OCI-LY7 (cell line): ENCODE data around the gene SLC16A13. TPM values are rescaled to one million over a fixed set of nuclear protein-coding genes. Genes with fewer than 3 reads are reported as not detected.
A peak's percentile ranks its signal among the peaks of the same experiment; 100 is the strongest.

Experiments
- BruUV-seq: library from RNA; stranded (reverse); fragments of 400-500 nt; replicated peaks from 2 replicates; lab custom pipeline; 2021; lab: Mats Ljungman, UMichigan
- CTCF ChIA-PET: fragments of 300-600 bp; sonication (Branson Sonifier 250); formaldehyde crosslinking; loops from one replicate; lab custom pipeline; 2022; ENCODE audit warnings: antibody characterized with exemption; ENCODE audit not compliant: unreplicated experiment; lab: Charles Lee
- POLR2A ChIA-PET: fragments of 300-600 bp; sonication (Branson Sonifier 250); formaldehyde crosslinking; loops from one replicate; lab custom pipeline; 2022; ENCODE audit warnings: antibody characterized with exemption; lab: Charles Lee
- DNase-seq: peaks from one replicate; pipeline ENCODE4 v3.0.0-alpha.2; 2015; ENCODE audit warnings: low spot score
- H2AFZ ChIP-seq: fragments of 200-600 bp; sonication (generic), shearing (Covaris generic); 2 replicates; pipeline ENCODE4 v1.6.1; 2014; ENCODE audit warnings: mild to moderate bottlenecking, antibody characterized with exemption, low read length, moderate library complexity
- H3K27ac ChIP-seq: fragments of 200-600 bp; sonication (generic); 2 replicates; pipeline ENCODE4 v1.5.1; 2014; ENCODE audit warnings: mixed run types, low read depth, mild to moderate bottlenecking, moderate library complexity, low read length, inconsistent platforms; ENCODE audit not compliant: poor library complexity, severe bottlenecking
- H3K36me3 ChIP-seq: fragments of 200-600 bp; sonication (generic); 2 replicates; pipeline ENCODE4 v1.6.1; 2014; ENCODE audit warnings: mild to moderate bottlenecking, antibody characterized with exemption, low read length, moderate library complexity, mixed read lengths; ENCODE audit not compliant: insufficient read depth
- H3K4me1 ChIP-seq: fragments of 200-600 bp; sonication (generic); 2 replicates; pipeline ENCODE4 v1.5.1; 2014; ENCODE audit warnings: mild to moderate bottlenecking, low read length; ENCODE audit not compliant: insufficient read depth, poor library complexity, severe bottlenecking
- H3K4me2 ChIP-seq: fragments of 200-600 bp; sonication (generic); 2 replicates; pipeline ENCODE4 v1.6.1; 2014; ENCODE audit warnings: mild to moderate bottlenecking, low read length
- H3K4me3 ChIP-seq: fragments of 200-600 bp; sonication (generic); 2 replicates; pipeline ENCODE4 v1.5.1; 2014; ENCODE audit warnings: mild to moderate bottlenecking, low read depth, low read length; ENCODE audit not compliant: poor library complexity, severe bottlenecking
- H3K79me2 ChIP-seq: fragments of 200-600 bp; sonication (generic); 2 replicates; pipeline ENCODE4 v1.6.1; 2016; ENCODE audit warnings: low read depth, mild to moderate bottlenecking, low read length, moderate library complexity, mixed read lengths; ENCODE audit not compliant: insufficient read depth
- H3K9me2 ChIP-seq: fragments of 200-600 bp; sonication (generic); 2 replicates; pipeline ENCODE4 v1.6.1; 2016; ENCODE audit warnings: mild to moderate bottlenecking, low read length, mixed read lengths; ENCODE audit not compliant: insufficient read depth
- H3K9me3 ChIP-seq: fragments of 200-600 bp; sonication (generic); 2 replicates; pipeline ENCODE4 v1.6.1; 2014; ENCODE audit warnings: mild to moderate bottlenecking, mixed run types, low read length, mixed read lengths
- H4K20me1 ChIP-seq: fragments of 200-600 bp; sonication (generic); 2 replicates; pipeline ENCODE4 v1.6.1; 2014; ENCODE audit warnings: mild to moderate bottlenecking, antibody characterized with exemption, low read length, moderate library complexity, mixed read lengths; ENCODE audit not compliant: insufficient read depth
- CTCF ChIP-seq: fragments of 200-600 bp; sonication (generic); conservative IDR thresholded peaks from 2 replicates; pipeline ENCODE4 v1.5.1; 2014; ENCODE audit warnings: mild to moderate bottlenecking, antibody characterized with exemption, low read length, moderate library complexity, mixed read lengths
- EZH2phosphoT487 ChIP-seq: fragments of 200-600 bp; sonication (generic); IDR thresholded peaks from 2 replicates; pipeline ENCODE4 v1.6.1; 2018; ENCODE audit warnings: low read depth, borderline replicate concordance, mild to moderate bottlenecking, mixed run types, antibody characterized with exemption, low read length, moderate library complexity, mixed read lengths
- intact Hi-C: fragments of 100-400 bp; cut with micrococcal nuclease; formaldehyde crosslinking; loops from one replicate; pipeline ENCODE4 v1.10.0; 2022; ENCODE audit not compliant: unreplicated experiment
- total RNA-seq, 2 experiments: library from RNA; depleted of rRNA in 1 of 2; stranded (reverse); fragments of >200 nt in 1 of 2; shearing (Covaris generic) in 1 of 2; gene quantifications; 2 replicates each; pipeline ENCODE4 v1.2.3, GENCODE V29; 2014 to 2022

Gene SLC16A13
- total RNA-seq, 2 experiments from 2014 or later: 2.8 to 22.5 TPM

GRCh38 chr17:7034955-7035590 lies 742 bp upstream of the SLC16A13 start:
- H2AFZ ChIP-seq: peak overlapping the region; percentile 80; the same call in 1 of the 2 replicates
- H3K36me3 ChIP-seq: no peaks in the 10 kb centered on the region
- H4K20me1 ChIP-seq: no peaks in the 10 kb centered on the region
- H3K27ac ChIP-seq: peak overlapping the region; percentile 61
- peaks cover 19% of the 10 kb centered on the region for H3K4me1 ChIP-seq
- TSS peak; percentile 99 for BruUV-seq
- no peaks in the 10 kb centered on the region for H3K9me2 ChIP-seq
- intact Hi-C loops: loop anchor here (2.0 to 5.0 kb wide), 2 partner anchors 20 to 402 kb away; partner anchors contain the start of genes FGF11 and TMEM102
- peak; percentile 38 for DNase-seq
- peak overlapping the region; percentile 79 for H3K4me3 ChIP-seq
- TF ChIP-seq CTCF (no peak), EZH2phosphoT487 (no peak)
- peak overlapping the region; percentile 92 for H3K4me2 ChIP-seq
- peaks cover 8% of the 10 kb centered on the region; the same call in 1 of the 2 replicates for H3K79me2 ChIP-seq
- ChIA-PET POLR2A (interaction anchor here (1.0 to 1.4 kb wide), 7 partner anchors 11 to 293 kb away, joined by 3 to 6 read pairs (median 4); no protein-coding TSS in a partner anchor), CTCF (interaction anchor here (0.9 to 1.0 kb wide), 2 partner anchors 14 to 182 kb away, joined by 3 to 5 read pairs; no protein-coding TSS in a partner anchor)
- no peaks in the 10 kb centered on the region for H3K9me3 ChIP-seq

- TF ChIP-seq CTCF: 0 out of 2 replicates have a peak, but pooled peaks have one; percentile 26
- no peak for TF ChIP-seq EZH2phosphoT487
- ChIA-PET CTCF (no interaction called here), POLR2A (no interaction called here)
- no TSS peak for BruUV-seq
- H3K36me3 ChIP-seq: no peaks in the 10 kb centered on the region
- peak overlapping the region; percentile 13 for H3K27ac ChIP-seq
- intact Hi-C loops: loop anchor here (5.0 kb wide), 1 partner anchor 399 kb away; the partner anchor contains the start of genes FGF11 and TMEM102
- H4K20me1 ChIP-seq: no peaks in the 10 kb centered on the region
- peaks cover 19% of the 10 kb centered on the region for H3K4me1 ChIP-seq
- H3K9me2 ChIP-seq: no peaks in the 10 kb centered on the region
- H3K79me2 ChIP-seq: peaks cover 8% of the 10 kb centered on the region; the same call in 1 of the 2 replicates
- no peak overlapping the region for H3K4me3 ChIP-seq
- no peak for DNase-seq
- H3K9me3 ChIP-seq: no peaks in the 10 kb centered on the region
- H3K4me2 ChIP-seq: 0 out of 2 replicates have a peak overlapping the region, but pooled peaks have one; percentile 12
- H2AFZ ChIP-seq: no peak overlapping the region
These were observed 2.4 kb downstream of the SLC16A13 start for GRCh38 chr17:7038025-7038862.
